Measurements from ENCODE around the gene TTC7B.
A peak's percentile ranks its signal among the peaks of the same experiment; 100 is the strongest.

TTC7B gene

GRCh38 chr14:90518069-90518940 is 297.9 kb downstream of the TTC7B start:
- Mint-ChIP-seq H3K9me3 (no peaks in the 10 kb centered on the region), H3K36me3 (ENCODE audit: low read depth) (no peaks in the 10 kb centered on the region), H3K27me3 (ENCODE audit: low read depth) (peaks cover 18% of the 10 kb centered on the region), H3K4me3 (no peak overlapping the region), H3K4me1 (peaks cover 50% of the 10 kb centered on the region), H3K27ac (peak overlapping the region in 2 of 3 experiments; percentile 64 to 72)
- no peak for TF ChIP-seq CTCF (IDR thresholded peaks at IDR 0.05; ENCODE audit: unreplicated experiment in 3 of 3)

- no peaks in the 10 kb centered on the region for H3K36me3 Mint-ChIP-seq (ENCODE audit: low read depth)
- peaks cover 52% of the 10 kb centered on the region for H3K4me1 Mint-ChIP-seq
- H3K27ac Mint-ChIP-seq = peak overlapping the region; percentile 37 to 64 (median 56)
- TF ChIP-seq CTCF (IDR thresholded peaks at IDR 0.05; ENCODE audit: unreplicated experiment in 3 of 3) = no peak
- no peaks in the 10 kb centered on the region for H3K9me3 Mint-ChIP-seq
- H3K4me3 Mint-ChIP-seq = no peak overlapping the region
- peaks cover 20% of the 10 kb centered on the region for H3K27me3 Mint-ChIP-seq (ENCODE audit: low read depth)
Observed at GRCh38 chr14:90517076-90517841, 299.0 kb downstream of the TTC7B start.

GRCh38 chr14:90514566-90514965 is 301.7 kb downstream of the TTC7B start:
- peaks cover 33% of the 10 kb centered on the region for H3K4me1 Mint-ChIP-seq
- H3K27me3 Mint-ChIP-seq (ENCODE audit: low read depth) = peaks cover 28% of the 10 kb centered on the region
- no peak overlapping the region for H3K27ac Mint-ChIP-seq
- H3K4me3 Mint-ChIP-seq = no peak overlapping the region
- H3K9me3 Mint-ChIP-seq = no peaks in the 10 kb centered on the region
- TF ChIP-seq CTCF (IDR thresholded peaks at IDR 0.05; ENCODE audit: unreplicated experiment in 3 of 3) = no peak
- no peaks in the 10 kb centered on the region for H3K36me3 Mint-ChIP-seq (ENCODE audit: low read depth)

GRCh38 chr14:90514015-90514398 is 302.2 kb downstream of the TTC7B start:
- no peak for TF ChIP-seq CTCF (IDR thresholded peaks at IDR 0.05; ENCODE audit: unreplicated experiment in 3 of 3)
- Mint-ChIP-seq H3K27ac (no peak overlapping the region), H3K9me3 (no peaks in the 10 kb centered on the region), H3K4me1 (peaks cover 33% of the 10 kb centered on the region), H3K4me3 (no peak overlapping the region), H3K36me3 (ENCODE audit: low read depth) (no peaks in the 10 kb centered on the region), H3K27me3 (ENCODE audit: low read depth) (peaks cover 34% of the 10 kb centered on the region)

GRCh38 chr14:90513161-90514014 is 302.8 kb downstream of the TTC7B start:
- H3K27me3 Mint-ChIP-seq (ENCODE audit: low read depth) = peaks cover 40% of the 10 kb centered on the region
- H3K27ac Mint-ChIP-seq = peak overlapping the region; percentile 74 to 92 (median 76)
- H3K4me3 Mint-ChIP-seq = no peak overlapping the region
- no peaks in the 10 kb centered on the region for H3K36me3 Mint-ChIP-seq (ENCODE audit: low read depth)
- no peaks in the 10 kb centered on the region for H3K9me3 Mint-ChIP-seq
- no peak for TF ChIP-seq CTCF (IDR thresholded peaks at IDR 0.05; ENCODE audit: unreplicated experiment in 3 of 3)
- peaks cover 33% of the 10 kb centered on the region for H3K4me1 Mint-ChIP-seq

All from nephron (organoid).